Vagina (tissue), 2 donors: ENCODE measurements around the gene RIIAD1. TPM values are rescaled to one million over a fixed set of nuclear protein-coding genes. Genes with fewer than 3 reads are reported as not detected.

Source experiments
- DNase-seq, 2 donors: peaks; one replicate each; pipeline ENCODE4 v3.0.0-alpha.2; 2017; ENCODE audit errors: extremely low spot score in 2 of 2
- H3K27ac ChIP-seq: fragments of 200-600 bp; sonication (generic); one replicate; pipeline ENCODE4 v1.5.1; 2019
- H3K27me3 ChIP-seq: fragments of 200-600 bp; sonication (generic); one replicate; pipeline ENCODE4 v1.5.1; 2019
- H3K36me3 ChIP-seq, 2 donors: fragments of 200-600 bp; sonication (generic); one replicate each; pipeline ENCODE4 v1.5.1; 2017 to 2019
- H3K4me1 ChIP-seq: fragments of 200-600 bp; sonication (generic); one replicate; pipeline ENCODE4 v1.5.1; 2019
- H3K4me3 ChIP-seq, 2 donors: fragments of 200-600 bp; sonication (generic); 1 replicate in 1 of 2; 2 replicates in 1 of 2; pipeline ENCODE4 v1.5.1; 2016 to 2019
- H3K9me3 ChIP-seq: fragments of 200-600 bp; sonication (generic); one replicate; pipeline ENCODE4 v1.5.1; 2019
- CTCF ChIP-seq, 3 experiments: fragments of 450-650 bp in 2 of 3; fragments of 200-600 bp in 1 of 3; sonication (generic) in 1 of 3; IDR thresholded peaks; one replicate each; pipeline ENCODE4 v1.5.1; 2017 to 2019; ENCODE audit warnings: antibody characterized with exemption in 3 of 3, mild to moderate bottlenecking in 2 of 3, moderate library complexity in 2 of 3
- POLR2A ChIP-seq, 2 donors: fragments of 450-650 bp; IDR thresholded peaks; one replicate each; pipeline ENCODE4 v1.6.1; 2017; ENCODE audit warnings: antibody characterized with exemption in 2 of 2, mild to moderate bottlenecking in 2 of 2, moderate library complexity in 2 of 2
- POLR2AphosphoS5 ChIP-seq, 2 donors: sonication (generic); formaldehyde crosslinking; IDR thresholded peaks; one replicate each; pipeline ENCODE4 v1.9.0; 2017; ENCODE audit warnings: antibody characterized with exemption in 2 of 2, mild to moderate bottlenecking in 2 of 2, low read depth in 1 of 2; ENCODE audit not compliant: insufficient read depth in 1 of 2
- intact Hi-C: fragments of 100-400 bp; cut with DNase I; formaldehyde crosslinking; loops from one replicate; pipeline ENCODE4 v1.15.1; 2023
- total RNA-seq: library from RNA; depleted of rRNA; stranded (reverse); fragments of >200 nt; gene quantifications from one replicate; pipeline ENCODE4 v1.2.3, GENCODE V29; 2016

The RIIAD1 gene
- total RNA-seq, 1 donor from 2014 or later, result not detected

GRCh38 chr1:151702936-151703335 lies 18.4 kb upstream of the RIIAD1 start:
- Histone ChIP-seq H3K27me3 (no peaks in the 10 kb centered on the region), H3K9me3 (no peaks in the 10 kb centered on the region), H3K4me3 (no peak overlapping the region), H3K36me3 (peaks cover 0 to 33% of the 10 kb centered on the region in 2 donors), H3K27ac (no peak overlapping the region), H3K4me1 (no peaks in the 10 kb centered on the region)
- no peak for DNase-seq
- intact Hi-C loops, result no loop called here
- TF ChIP-seq POLR2A (IDR thresholded peaks at IDR 0.05) (no peak), POLR2AphosphoS5 (IDR thresholded peaks at IDR 0.05; ENCODE audit: insufficient read depth in 1 of 2, low read depth in 1 of 2) (no peak), CTCF (IDR thresholded peaks at IDR 0.05) (no peak)

GRCh38 chr1:151703813-151704212 lies 17.5 kb upstream of the RIIAD1 start:
- Histone ChIP-seq H3K9me3 (no peaks in the 10 kb centered on the region), H3K36me3 (peaks cover 0 to 27% of the 10 kb centered on the region in 2 donors), H3K4me3 (no peak overlapping the region), H3K27me3 (no peaks in the 10 kb centered on the region), H3K4me1 (no peaks in the 10 kb centered on the region), H3K27ac (no peak overlapping the region)
- intact Hi-C loops, result no loop called here
- no peak for DNase-seq
- TF ChIP-seq CTCF (IDR thresholded peaks at IDR 0.05) (no peak), POLR2AphosphoS5 (IDR thresholded peaks at IDR 0.05; ENCODE audit: insufficient read depth in 1 of 2, low read depth in 1 of 2) (no peak), POLR2A (IDR thresholded peaks at IDR 0.05) (no peak)

- H3K27me3 ChIP-seq, result no peaks in the 10 kb centered on the region
- H3K4me3 ChIP-seq, result no peak overlapping the region
- H3K4me1 ChIP-seq, result no peaks in the 10 kb centered on the region
- no peak for TF ChIP-seq POLR2AphosphoS5 (IDR thresholded peaks at IDR 0.05; ENCODE audit: insufficient read depth in 1 of 2, low read depth in 1 of 2)
- no peak for TF ChIP-seq CTCF (IDR thresholded peaks at IDR 0.05)
- TF ChIP-seq POLR2A (IDR thresholded peaks at IDR 0.05), result no peak
- no peak for DNase-seq
- no peaks in the 10 kb centered on the region for H3K9me3 ChIP-seq
- H3K36me3 ChIP-seq, result peaks cover 0 to 24% of the 10 kb centered on the region in 2 donors
- intact Hi-C loops, result no loop called here
- no peak overlapping the region for H3K27ac ChIP-seq
Observed at GRCh38 chr1:151704246-151704645, 17.1 kb upstream of the RIIAD1 start.

- DNase-seq, result no peak
- intact Hi-C loops, result no loop called here
- no peak overlapping the region for H3K27ac ChIP-seq
- no peaks in the 10 kb centered on the region for H3K27me3 ChIP-seq
- H3K9me3 ChIP-seq, result no peaks in the 10 kb centered on the region
- TF ChIP-seq POLR2AphosphoS5 (IDR thresholded peaks at IDR 0.05; ENCODE audit: insufficient read depth in 1 of 2, low read depth in 1 of 2) (no peak), CTCF (IDR thresholded peaks at IDR 0.05) (no peak), POLR2A (IDR thresholded peaks at IDR 0.05) (no peak)
- H3K4me1 ChIP-seq, result no peaks in the 10 kb centered on the region
- no peak overlapping the region for H3K4me3 ChIP-seq
- peaks cover 0 to 15% of the 10 kb centered on the region in 2 donors for H3K36me3 ChIP-seq
Observed at GRCh38 chr1:151705146-151705545, 16.2 kb upstream of the RIIAD1 start.

GRCh38 chr1:151705753-151706463 lies 15.4 kb upstream of the RIIAD1 start:
- no peak overlapping the region for H3K27ac ChIP-seq
- no peak for DNase-seq
- no peak overlapping the region for H3K4me3 ChIP-seq
- H3K4me1 ChIP-seq, result no peaks in the 10 kb centered on the region
- TF ChIP-seq CTCF (IDR thresholded peaks at IDR 0.05), result no peak
- TF ChIP-seq POLR2AphosphoS5 (IDR thresholded peaks at IDR 0.05; ENCODE audit: insufficient read depth in 1 of 2, low read depth in 1 of 2), result no peak
- TF ChIP-seq POLR2A (IDR thresholded peaks at IDR 0.05), result no peak
- no peaks in the 10 kb centered on the region for H3K27me3 ChIP-seq
- no peaks in the 10 kb centered on the region for H3K9me3 ChIP-seq
- intact Hi-C loops, result no loop called here
- H3K36me3 ChIP-seq, result peaks cover 0 to 9% of the 10 kb centered on the region in 2 donors
